SK-N-SH (cell line): ENCODE data around the gene CACNA1D. TPM values are rescaled to one million over a fixed set of nuclear protein-coding genes. Genes with fewer than 3 reads are reported as not detected.

ENCODE experiments used
- CTCF ChIA-PET: fragments of 300-600, 350-600 bp; formaldehyde crosslinking; extraction: SDS; loops from one replicate; lab custom pipeline; 2021; lab: Yijun Ruan, JAX
- POLR2A ChIA-PET: fragments of 350-600 bp; sonication (Branson Sonifier 250); formaldehyde crosslinking; extraction: SDS; loops from one replicate; lab custom pipeline; 2020; ENCODE audit warnings: antibody characterized with exemption, inconsistent platforms; lab: Yijun Ruan, JAX
- DNase-seq: peaks from one replicate; pipeline ENCODE4 v3.0.0; 2012
- H2AFZ ChIP-seq: fragments of 200-600 bp; sonication (generic); 2 replicates; pipeline ENCODE4 v1.8.1; 2016; ENCODE audit warnings: antibody characterized with exemption, mild to moderate bottlenecking, low read depth
- H3F3A ChIP-seq: fragments of 200-600 bp; sonication (generic); replicated peaks from 2 replicates; pipeline ENCODE3; 2016; ENCODE audit warnings: antibody characterized with exemption, mild to moderate bottlenecking; ENCODE audit not compliant: insufficient read depth
- H3K27ac ChIP-seq, 2 experiments: fragments of 200-500 bp in 1 of 2; fragments of 200-600 bp in 1 of 2; sonication (Bioruptor generic) in 1 of 2; sonication (generic), shearing (Covaris generic) in 1 of 2; 2 replicates each; pipeline versions ENCODE4 v1.5.1 to v1.6.1; 2014 to 2016; ENCODE audit warnings: low read depth in 2 of 2, inconsistent platforms in 1 of 2, low read length in 1 of 2, mild to moderate bottlenecking in 1 of 2, mixed read lengths in 1 of 2
- H3K27me3 ChIP-seq: fragments of 200-600 bp; sonication (generic), shearing (Covaris generic); 2 replicates; pipeline ENCODE4 v1.6.1; 2016; ENCODE audit warnings: mixed run types; ENCODE audit not compliant: insufficient read depth
- H3K36me3 ChIP-seq, 2 experiments: fragments of 200-500 bp in 1 of 2; fragments of 200-600 bp in 1 of 2; sonication (Bioruptor generic) in 1 of 2; sonication (generic) in 1 of 2; replicated peaks in 1 of 2; 2 replicates each; pipeline versions ENCODE3 to v1.5.1; 2014 to 2016; ENCODE audit warnings: low read length in 1 of 2, mild to moderate bottlenecking in 1 of 2; ENCODE audit not compliant: insufficient read depth in 2 of 2, control insufficient read depth in 1 of 2
- H3K4me1 ChIP-seq, 2 experiments: fragments of 200-500 bp in 1 of 2; fragments of 200-600 bp in 1 of 2; sonication (Bioruptor generic) in 1 of 2; sonication (generic), shearing (Covaris generic) in 1 of 2; 2 replicates each; pipeline versions ENCODE4 v1.5.1 to v1.6.1; 2014 to 2016; ENCODE audit warnings: low read depth in 1 of 2, low read length in 1 of 2, mixed run types in 1 of 2; ENCODE audit not compliant: insufficient read depth in 2 of 2, control insufficient read depth in 1 of 2
- H3K4me2 ChIP-seq: fragments of 200-600 bp; sonication (generic), shearing (Covaris generic); 2 replicates; pipeline ENCODE4 v1.6.1; 2017; ENCODE audit warnings: mixed run types
- H3K4me3 ChIP-seq, 2 experiments: fragments of 200-500 bp in 1 of 2; fragments of 200-600 bp in 1 of 2; sonication (Bioruptor generic) in 1 of 2; sonication (generic), shearing (Covaris generic) in 1 of 2; 2 replicates each; pipeline versions ENCODE4 v1.5.1 to v1.8.1; 2014 to 2016; ENCODE audit warnings: low read depth in 2 of 2, inconsistent platforms in 1 of 2, low read length in 1 of 2, mild to moderate bottlenecking in 1 of 2, mixed read lengths in 1 of 2, moderate library complexity in 1 of 2
- H3K79me2 ChIP-seq: fragments of 200-600 bp; sonication (generic); 2 replicates; pipeline ENCODE4 v1.8.1; 2017; ENCODE audit warnings: mild to moderate bottlenecking; ENCODE audit not compliant: insufficient read depth
- H3K9ac ChIP-seq: fragments of 200-600 bp; sonication (generic); 2 replicates; pipeline ENCODE4 v1.6.1; 2017; ENCODE audit warnings: mixed run types
- H3K9me2 ChIP-seq: fragments of 200-600 bp; sonication (generic); 2 replicates; pipeline ENCODE4 v1.6.1; 2017; ENCODE audit warnings: mixed run types
- H3K9me3 ChIP-seq: fragments of 200-600 bp; sonication (generic); 2 replicates; pipeline ENCODE4 v1.6.1; 2017; ENCODE audit warnings: mixed run types, mild to moderate bottlenecking, moderate library complexity
- H4K20me1 ChIP-seq: fragments of 200-600 bp; sonication (generic); 2 replicates; pipeline ENCODE4 v1.6.1; 2017; ENCODE audit warnings: mild to moderate bottlenecking, mixed run types; ENCODE audit not compliant: insufficient read depth
- EZH2phosphoT487 ChIP-seq: fragments of 200-600 bp; sonication (generic); IDR thresholded peaks from 2 replicates; pipeline ENCODE4 v1.6.1; 2017; ENCODE audit warnings: low read depth, mixed run types, mild to moderate bottlenecking, antibody characterized with exemption, moderate library complexity, borderline replicate concordance
- FOSL2 ChIP-seq: IDR thresholded peaks from 2 replicates; pipeline ENCODE4 v1.4.0; 2012; ENCODE audit warnings: low read depth, mild to moderate bottlenecking, moderate library complexity, borderline replicate concordance
- FOXM1 ChIP-seq: IDR thresholded peaks from 2 replicates; pipeline ENCODE4 v1.4.0; 2012; ENCODE audit warnings: low read depth, mild to moderate bottlenecking
- GABPA ChIP-seq: IDR thresholded peaks from 2 replicates; pipeline ENCODE4 v1.4.0; 2012; ENCODE audit warnings: low read depth, mild to moderate bottlenecking
- GATA2 ChIP-seq: sonication (generic); formaldehyde crosslinking; IDR thresholded peaks from 2 replicates; pipeline ENCODE4 v1.5.0; 2020; ENCODE audit warnings: mild to moderate bottlenecking, missing genetic modification reagents
- MAX ChIP-seq: IDR thresholded peaks from 2 replicates; pipeline ENCODE4 v1.4.0; 2012; ENCODE audit warnings: low read depth
- MEF2A ChIP-seq: IDR thresholded peaks from 2 replicates; pipeline ENCODE4 v1.4.0; 2012; ENCODE audit warnings: low read depth, borderline replicate concordance
- MXI1 ChIP-seq: IDR thresholded peaks from 2 replicates; pipeline ENCODE4 v1.6.1; 2012; ENCODE audit warnings: mild to moderate bottlenecking, low read depth, low read length, improper control_type of control experiment
- NFIC ChIP-seq: IDR thresholded peaks from 2 replicates; pipeline ENCODE4 v1.4.0; 2012; ENCODE audit warnings: borderline replicate concordance
- NRF1 ChIP-seq: IDR thresholded peaks from 2 replicates; pipeline ENCODE4 v1.6.1; 2012; ENCODE audit warnings: low read depth, mild to moderate bottlenecking, low read length
- POLR2AphosphoS5 ChIP-seq: IDR thresholded peaks from 2 replicates; pipeline ENCODE4 v1.6.1; 2012; ENCODE audit warnings: low read depth, low read length
- RCOR1 ChIP-seq: fragments of 150-350 bp; IDR thresholded peaks from 2 replicates; pipeline ENCODE4 v1.6.1; 2017; ENCODE audit warnings: antibody characterized with exemption, low read length
- REST ChIP-seq: IDR thresholded peaks from 2 replicates; pipeline ENCODE4 v1.6.1; 2012; ENCODE audit warnings: mild to moderate bottlenecking, low read depth, low read length, moderate library complexity
- RFX5 ChIP-seq: IDR thresholded peaks from 2 replicates; pipeline ENCODE4 v1.6.1; 2012; ENCODE audit warnings: mild to moderate bottlenecking, improper control_type of control experiment, low read length
- RXRA ChIP-seq: IDR thresholded peaks from 2 replicates; pipeline ENCODE4 v1.4.0; 2012; ENCODE audit warnings: low read depth, mild to moderate bottlenecking, borderline replicate concordance
- SIN3A ChIP-seq: IDR thresholded peaks from 2 replicates; pipeline ENCODE4 v1.6.1; 2012; ENCODE audit warnings: low read depth, mild to moderate bottlenecking, low read length, moderate library complexity, borderline replicate concordance
- TAF1 ChIP-seq: IDR thresholded peaks from 2 replicates; pipeline ENCODE4 v1.6.1; 2012; ENCODE audit warnings: low read depth, mild to moderate bottlenecking, low read length, moderate library complexity, borderline replicate concordance
- TCF12 ChIP-seq: IDR thresholded peaks from 2 replicates; pipeline ENCODE4 v1.4.0; 2012
- TEAD4 ChIP-seq: IDR thresholded peaks from 2 replicates; pipeline ENCODE4 v1.4.0; 2012; ENCODE audit warnings: mild to moderate bottlenecking, borderline replicate concordance; ENCODE audit not compliant: insufficient read depth
- USF2 ChIP-seq: fragments of 150-350 bp; IDR thresholded peaks from 2 replicates; pipeline ENCODE4 v1.6.1; 2017; ENCODE audit warnings: antibody characterized with exemption, low read length, low read depth, borderline replicate concordance
- ZBTB33 ChIP-seq: IDR thresholded peaks from 2 replicates; pipeline ENCODE4 v1.4.0; 2012; ENCODE audit warnings: low read depth, borderline replicate concordance
- WGBS: methylation state at CpG from one replicate; pipeline ENCODE4 v1.1.6; 2017; ENCODE audit warnings: low lambda C conversion rate; 5-methylcytosine and 5-hydroxymethylcytosine counted together
- polyA plus RNA-seq, 3 experiments: library from polyadenylated mRNA; depleted of rRNA; stranded (reverse); fragments of >200 nt; gene quantifications; 2 replicates each; pipeline ENCODE4 v1.2.3, GENCODE V29; 2012

The CACNA1D gene
- polyA plus RNA-seq, 1 of the 3 experiments (the other 2 are of a cell fraction): 0.12 TPM

GRCh38 chr3:53795789-53796560 is 301.6 kb downstream of the CACNA1D start (continued):
- TF ChIP-seq REST: no peak
- TF ChIP-seq RFX5: no peak
- no peak for TF ChIP-seq NRF1
- no peak for TF ChIP-seq MEF2A
- peak; percentile 73 for TF ChIP-seq RCOR1
- TF ChIP-seq FOXM1: no peak
- no peak for TF ChIP-seq TEAD4
- TF ChIP-seq MXI1: peak; percentile 83; the same call in 1 of the 2 replicates
- no peak for TF ChIP-seq SIN3A
- TF ChIP-seq FOSL2: no peak
- no peak for TF ChIP-seq EZH2phosphoT487
- no peak for TF ChIP-seq NFIC
- TF ChIP-seq, all 33 proteins: peak for 5

GRCh38 chr3:53798144-53798543 is 303.7 kb downstream of the CACNA1D start:
- H2AFZ ChIP-seq: no peak overlapping the region
- peaks cover 0 to 39% of the 10 kb centered on the region in 2 experiments; a peak in 2 of 4 replicates for H3K4me1 ChIP-seq
- no peaks in the 10 kb centered on the region for H3K27me3 ChIP-seq
- WGBS: 79% methylated on average over 5 of the region's 8 CpGs
- no peak overlapping the region for H3K27ac ChIP-seq
- no peaks in the 10 kb centered on the region for H3K9me3 ChIP-seq
- H3K79me2 ChIP-seq: no peaks in the 10 kb centered on the region
- H3K36me3 ChIP-seq: no peaks in the 10 kb centered on the region
- POLR2A ChIA-PET: no interaction called here
- no peak overlapping the region for H3K4me3 ChIP-seq
- CTCF ChIA-PET: interaction anchor here (1.2 kb wide), 1 partner anchor 13 kb away, joined by 3 read pairs; no protein-coding TSS in a partner anchor
- no peaks in the 10 kb centered on the region for H4K20me1 ChIP-seq
- no peaks in the 10 kb centered on the region for H3F3A ChIP-seq
- no peak overlapping the region for H3K9ac ChIP-seq
- H3K4me2 ChIP-seq: no peak overlapping the region
- no peak for DNase-seq
- H3K9me2 ChIP-seq: no peaks in the 10 kb centered on the region
- TF ChIP-seq USF2: no peak
- TF ChIP-seq TAF1: no peak
- no peak for TF ChIP-seq TCF12
- TF ChIP-seq RFX5: no peak
- no peak for TF ChIP-seq GABPA
- no peak for TF ChIP-seq EZH2phosphoT487
- TF ChIP-seq GATA2 (CRISPR knock-in tag): no peak
- no peak for TF ChIP-seq MAX
- no peak for TF ChIP-seq RXRA
- no peak for TF ChIP-seq POLR2AphosphoS5
- TF ChIP-seq SIN3A: no peak
- TF ChIP-seq ZBTB33: no peak
